Stimulated activated CD8-positive, alpha-beta memory T cell treated with anti-CD3 and anti-CD28 coated beads, Interleukin-15, amount 100 ng/mL, for 24 hours (primary cell): Measurements from ENCODE around the gene ARHGAP23.
"Not testable (repeated sequence)": the region's sequence is repeated elsewhere in the genome, so short reads cannot be mapped to it uniquely, and the experiment has no call there.

Experiments used
- DNase-seq: peaks from one replicate; pipeline ENCODE4 v3.0.0-alpha.2; 2020; ENCODE audit warnings: low read depth

Gene ARHGAP23

DNA sequence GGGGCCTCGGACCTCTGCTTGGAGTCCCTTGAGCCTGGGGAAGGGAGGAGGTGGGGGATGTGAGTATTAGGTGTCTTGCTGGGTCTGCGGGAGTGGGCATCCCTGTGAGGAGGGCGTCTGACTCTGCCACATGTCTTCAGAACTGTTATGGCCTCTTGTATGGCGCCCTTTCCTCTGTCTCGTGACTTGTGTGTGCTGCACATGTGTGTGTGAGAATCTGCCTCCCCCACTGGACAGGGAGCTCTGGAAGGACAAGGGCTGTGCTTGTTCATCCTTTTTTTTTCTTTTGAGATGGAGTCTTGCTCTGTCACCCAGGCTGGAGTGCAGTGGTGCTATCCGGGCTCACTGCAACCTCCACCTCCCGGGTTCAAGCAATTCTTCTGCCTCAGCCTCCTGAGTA, 33.4 kb downstream of the ARHGAP23 start:
- DNase-seq = no peak

DNA sequence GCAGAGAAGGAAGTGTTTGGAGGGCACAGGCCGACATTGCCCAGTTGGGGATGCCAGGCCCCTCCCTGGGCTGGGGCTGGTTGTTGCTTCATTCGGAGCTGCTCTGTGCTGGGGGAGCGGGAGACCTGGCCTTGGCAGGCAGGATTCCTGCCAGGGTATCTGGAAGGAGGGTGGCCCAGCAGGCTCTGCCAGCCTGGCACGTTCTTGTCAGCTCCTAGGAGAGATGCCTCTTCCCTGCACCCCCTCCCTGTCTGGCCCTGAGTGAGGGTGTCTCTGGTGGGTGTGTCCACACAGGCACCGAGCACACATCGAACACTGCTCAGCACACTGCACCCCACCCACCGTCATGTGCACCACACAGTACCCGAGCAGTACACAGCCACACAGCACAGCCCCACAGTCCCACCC, 35.2 kb downstream of the ARHGAP23 start:
- no peak for DNase-seq

DNA sequence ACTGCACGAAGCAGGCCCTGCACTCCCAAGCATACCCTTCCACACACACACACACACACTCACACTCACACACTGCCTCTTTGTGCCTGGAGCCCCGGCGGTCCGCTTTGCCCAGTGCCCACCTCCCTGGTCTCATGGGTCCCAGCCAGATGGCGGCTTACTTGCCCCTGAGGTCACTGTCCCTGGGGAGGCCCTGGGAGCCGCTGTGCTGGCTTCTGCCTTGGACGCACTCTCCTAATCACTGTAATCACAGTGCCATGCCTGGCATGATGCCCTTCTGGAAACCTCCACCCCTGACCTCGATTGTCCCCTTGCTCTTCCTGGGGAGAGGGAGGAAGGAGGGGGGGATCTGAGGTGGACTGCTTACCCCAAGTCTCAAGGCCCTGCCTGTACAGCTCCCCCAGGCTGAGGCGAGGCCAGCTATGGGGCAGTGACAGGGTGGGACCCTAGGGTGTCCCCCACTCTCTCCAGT, 36.0 kb downstream of the ARHGAP23 start:
- DNase-seq = no peak

DNA sequence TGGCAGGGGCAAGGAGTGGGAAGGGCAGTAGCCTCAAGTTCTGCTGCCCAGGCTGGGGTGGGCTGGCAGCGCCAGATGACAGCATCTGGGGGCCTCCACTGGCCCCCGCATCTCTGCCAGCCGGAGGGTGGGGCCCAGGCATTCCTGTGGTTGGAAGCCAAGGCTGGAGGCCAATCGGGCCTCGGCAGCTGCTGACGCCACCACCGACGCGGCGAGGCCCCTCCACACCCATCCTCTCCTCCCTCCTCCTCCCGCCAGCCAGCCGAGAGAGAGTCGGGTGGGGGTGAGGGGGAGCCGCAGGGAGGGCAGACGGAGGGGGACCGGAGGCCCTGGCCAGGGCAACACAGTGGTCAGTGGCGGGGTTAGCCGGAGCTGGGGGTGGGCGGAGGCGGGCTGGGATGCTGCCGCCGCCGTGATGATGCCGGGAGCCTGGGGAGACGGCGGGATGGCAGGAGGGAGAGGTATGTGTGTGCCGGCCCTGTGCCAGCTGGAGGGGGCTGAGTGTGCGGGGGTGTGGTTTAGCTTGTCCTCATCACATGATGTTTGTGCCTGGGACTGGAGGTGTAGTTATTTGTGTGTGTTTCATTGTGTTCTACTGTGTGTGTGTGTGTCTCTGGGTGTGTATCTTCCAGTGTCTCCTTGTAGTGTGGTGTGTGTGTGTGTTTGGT, 36.6 kb downstream of the ARHGAP23 start:
- no peak for DNase-seq

DNA sequence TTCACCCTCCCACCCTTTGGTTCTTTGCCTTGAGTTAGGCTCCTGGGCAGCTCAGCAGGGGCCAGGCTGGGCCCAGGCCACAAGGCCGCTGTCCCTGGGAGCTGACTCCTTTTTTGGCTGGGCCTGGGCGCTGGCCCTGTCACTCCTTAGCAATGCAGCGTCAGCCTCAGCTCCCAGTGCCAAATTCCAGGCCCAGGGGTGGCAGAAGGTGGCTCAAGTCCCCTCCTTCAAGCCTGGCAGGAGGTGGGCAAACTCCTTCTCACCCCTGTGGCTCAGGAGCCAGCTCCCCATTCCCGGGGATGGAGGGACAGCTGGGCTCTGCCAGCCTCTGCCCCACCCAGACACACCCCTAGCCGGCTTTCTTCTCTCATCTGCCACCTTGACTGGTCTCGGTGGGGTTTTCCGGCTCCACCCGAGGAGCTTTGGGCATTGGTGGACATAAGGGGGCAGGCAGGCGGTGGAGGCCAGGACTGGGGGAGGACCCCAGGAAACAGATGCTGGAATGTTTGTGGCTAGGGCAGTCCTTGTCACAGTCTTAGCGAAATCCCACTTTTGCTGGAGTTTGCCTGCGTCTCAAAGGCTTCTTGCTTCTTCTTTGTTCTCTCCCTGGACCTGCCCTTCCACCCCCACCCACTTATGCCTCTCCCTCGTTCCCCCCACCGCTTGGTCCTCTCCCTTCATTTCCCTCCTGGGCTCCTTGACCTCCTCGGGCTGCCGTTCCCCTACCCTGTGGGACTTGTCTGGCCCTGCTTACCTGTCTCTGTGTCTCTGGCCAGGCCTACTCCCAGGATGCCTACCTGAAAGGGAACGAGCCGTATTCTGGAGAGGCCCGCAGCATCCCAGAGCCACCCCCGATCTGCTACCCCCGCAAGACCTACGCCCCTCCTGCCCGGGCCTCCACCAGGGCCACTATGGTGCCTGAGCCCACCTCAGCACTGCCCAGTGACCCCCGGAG, 37.4 kb downstream of the ARHGAP23 start:
- no peak for DNase-seq

DNA sequence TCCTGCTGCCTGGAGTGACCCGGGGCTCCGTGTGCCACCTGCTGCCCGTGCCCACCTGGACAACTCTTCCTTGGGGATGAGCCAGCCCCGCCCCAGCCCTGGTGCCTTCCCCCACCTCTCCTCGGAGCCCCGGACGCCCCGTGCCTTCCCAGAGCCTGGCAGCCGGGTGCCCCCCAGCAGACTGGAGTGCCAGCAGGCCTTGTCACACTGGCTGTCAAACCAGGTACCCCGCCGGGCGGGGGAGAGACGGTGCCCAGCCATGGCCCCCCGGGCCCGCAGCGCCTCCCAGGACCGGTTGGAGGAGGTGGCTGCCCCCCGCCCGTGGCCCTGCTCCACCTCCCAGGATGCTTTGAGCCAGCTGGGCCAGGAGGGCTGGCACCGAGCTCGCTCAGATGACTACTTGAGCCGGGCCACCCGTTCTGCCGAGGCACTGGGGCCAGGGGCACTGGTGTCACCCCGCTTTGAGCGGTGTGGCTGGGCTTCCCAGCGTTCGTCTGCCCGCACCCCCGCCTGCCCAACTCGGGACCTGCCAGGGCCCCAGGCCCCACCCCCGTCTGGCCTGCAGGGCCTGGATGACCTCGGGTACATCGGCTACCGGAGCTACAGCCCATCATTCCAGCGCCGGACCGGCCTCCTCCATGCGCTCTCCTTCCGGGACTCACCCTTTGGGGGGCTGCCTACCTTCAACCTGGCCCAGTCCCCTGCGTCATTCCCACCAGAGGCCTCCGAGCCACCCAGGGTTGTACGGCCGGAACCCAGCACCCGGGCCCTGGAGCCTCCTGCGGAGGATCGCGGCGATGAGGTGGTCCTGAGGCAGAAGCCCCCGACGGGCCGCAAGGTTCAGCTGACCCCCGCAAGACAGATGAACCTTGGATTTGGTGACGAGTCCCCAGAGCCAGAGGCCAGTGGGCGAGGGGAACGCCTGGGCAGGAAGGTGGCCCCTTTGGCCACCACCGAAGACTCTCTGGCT, 38.4 kb downstream of the ARHGAP23 start:
- no peak for DNase-seq

DNA sequence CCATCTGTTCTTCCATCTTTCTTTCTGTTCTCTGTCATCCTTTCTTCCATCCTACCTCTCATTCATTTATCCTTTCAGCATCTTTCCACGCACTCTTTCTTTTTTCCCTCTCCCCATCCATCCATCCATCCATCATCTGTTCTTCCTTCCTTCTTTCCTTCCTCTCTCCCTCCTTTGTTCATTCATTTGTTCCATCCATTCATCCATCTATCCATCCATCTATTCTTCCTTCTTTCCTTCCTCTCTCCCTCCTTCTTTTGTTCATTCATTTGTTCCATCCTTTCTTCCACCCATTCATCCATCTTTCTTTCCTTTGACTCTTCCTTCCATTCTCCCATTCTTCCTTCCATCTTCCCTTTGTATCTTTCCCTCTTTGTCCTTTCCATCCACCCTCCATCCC, 39.2 kb downstream of the ARHGAP23 start:
- no peak for DNase-seq

DNA sequence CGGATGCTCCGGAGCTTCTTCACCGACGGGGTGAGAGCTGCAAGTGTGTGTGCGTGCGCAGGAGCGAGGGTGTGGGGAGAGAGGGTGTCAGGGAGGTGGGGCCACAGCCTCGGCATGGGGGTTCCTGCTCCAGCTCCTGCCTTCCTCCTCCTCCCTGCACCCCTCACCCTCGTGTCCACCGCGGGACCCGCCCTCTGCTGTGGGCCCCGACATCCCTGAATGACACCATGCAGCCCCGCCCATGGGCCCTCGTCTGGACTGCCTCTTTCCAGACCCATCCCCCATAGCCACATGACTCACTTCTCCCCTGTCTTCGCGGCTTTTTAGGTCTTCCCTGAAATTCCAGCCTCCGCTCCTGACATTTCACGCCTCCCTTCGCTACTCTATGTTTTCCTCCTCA, 41.6 kb downstream of the ARHGAP23 start:
- DNase-seq = no peak

DNA sequence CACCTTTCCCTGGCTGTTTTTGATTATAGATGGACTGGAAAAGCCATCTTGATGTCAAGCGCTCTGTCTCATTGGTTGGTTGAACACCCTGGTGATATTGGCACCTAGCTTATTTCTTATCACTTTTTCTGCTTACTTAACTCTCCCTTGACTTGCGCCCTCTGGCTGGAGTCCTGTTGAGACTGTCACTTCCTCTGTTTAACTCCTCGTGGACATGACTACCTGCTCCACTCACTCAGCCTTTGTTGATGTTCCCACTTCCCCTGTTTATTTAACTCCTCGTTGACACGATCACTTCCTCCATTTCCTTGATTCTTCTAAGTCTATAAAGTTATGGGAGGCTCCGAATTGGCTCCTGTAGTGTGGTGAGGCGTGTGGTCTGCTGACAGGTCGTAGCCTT, 43.0 kb downstream of the ARHGAP23 start:
- DNase-seq = not testable (repeated sequence)

DNA sequence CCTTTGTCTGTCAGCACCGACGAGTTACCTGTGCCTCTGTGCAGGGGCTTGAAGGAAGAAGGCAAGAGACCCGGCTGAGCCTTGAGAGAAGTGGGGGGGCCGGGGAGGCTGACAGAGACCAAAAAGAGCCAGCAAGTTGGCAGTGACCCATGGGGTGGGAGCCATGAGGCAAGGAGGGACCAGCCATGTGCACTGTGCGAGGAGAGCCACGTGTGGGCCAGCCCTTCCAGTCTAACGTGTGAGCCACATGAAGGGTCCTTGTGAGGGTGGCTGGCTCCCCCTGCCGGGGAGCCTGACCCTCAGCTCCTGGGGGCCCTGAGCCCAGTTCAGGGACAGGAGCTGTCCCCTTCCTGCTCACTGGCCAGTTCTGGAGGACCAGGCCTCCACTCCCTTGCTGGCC, 46.4 kb downstream of the ARHGAP23 start:
- not testable (repeated sequence) for DNase-seq

DNA sequence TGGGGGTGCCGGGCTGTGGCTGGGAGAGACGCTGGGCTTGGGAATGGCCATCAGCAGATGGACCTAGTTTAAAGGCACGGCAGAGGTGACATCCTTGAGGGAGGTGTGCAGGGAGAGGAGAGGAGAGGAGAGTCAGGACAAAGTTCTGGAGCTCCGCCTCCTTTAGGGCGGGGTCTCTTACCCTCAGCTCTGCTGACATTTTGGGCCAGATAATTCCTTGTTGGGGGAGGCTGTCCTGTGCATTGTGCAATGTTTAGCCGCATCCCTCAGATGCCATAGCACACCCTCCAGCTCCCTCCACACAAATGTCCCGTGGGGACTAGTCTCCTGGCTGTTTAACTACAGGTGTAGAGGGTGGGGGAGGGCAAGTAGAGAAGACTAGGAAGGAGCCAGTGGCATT, 48.3 kb downstream of the ARHGAP23 start:
- no peak for DNase-seq

DNA sequence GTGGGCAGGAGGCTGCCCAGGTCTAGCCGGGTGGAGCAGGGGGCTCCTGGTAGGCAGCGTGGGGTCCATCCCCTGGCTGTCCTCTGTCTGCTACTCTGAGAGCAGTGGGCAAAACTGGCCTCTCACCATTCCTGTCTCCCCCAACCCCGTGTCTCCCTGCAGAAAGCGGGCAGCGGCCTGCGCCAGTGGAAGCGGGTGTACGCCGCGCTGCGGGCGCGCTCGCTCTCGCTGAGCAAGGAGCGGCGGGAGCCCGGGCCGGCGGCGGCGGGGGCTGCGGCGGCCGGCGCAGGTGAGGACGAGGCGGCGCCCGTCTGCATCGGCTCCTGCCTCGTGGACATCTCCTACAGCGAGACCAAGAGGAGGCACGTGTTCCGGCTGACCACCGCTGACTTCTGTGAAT, 49.2 kb downstream of the ARHGAP23 start:
- not testable (repeated sequence) for DNase-seq

DNA sequence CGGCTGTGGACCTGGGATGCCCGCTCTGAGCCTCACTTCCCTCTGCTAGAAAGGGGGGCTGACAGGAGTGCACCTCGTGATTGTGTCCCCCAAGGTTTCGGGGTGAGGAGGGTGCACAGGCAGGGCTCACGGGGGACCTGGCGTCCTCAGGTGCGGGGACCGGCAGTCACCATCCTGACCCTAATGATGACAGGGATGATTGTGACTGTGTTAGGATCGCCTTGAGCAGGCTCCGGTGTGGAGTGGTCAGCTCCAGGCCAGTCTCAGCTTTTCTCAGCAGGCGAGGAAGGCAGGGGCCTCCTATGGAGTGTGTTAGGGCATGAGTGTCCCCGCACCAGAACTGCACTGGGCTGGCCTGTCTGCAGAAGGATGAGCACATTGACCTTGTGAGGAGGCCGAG, 49.7 kb downstream of the ARHGAP23 start:
- not testable (repeated sequence) for DNase-seq

DNA sequence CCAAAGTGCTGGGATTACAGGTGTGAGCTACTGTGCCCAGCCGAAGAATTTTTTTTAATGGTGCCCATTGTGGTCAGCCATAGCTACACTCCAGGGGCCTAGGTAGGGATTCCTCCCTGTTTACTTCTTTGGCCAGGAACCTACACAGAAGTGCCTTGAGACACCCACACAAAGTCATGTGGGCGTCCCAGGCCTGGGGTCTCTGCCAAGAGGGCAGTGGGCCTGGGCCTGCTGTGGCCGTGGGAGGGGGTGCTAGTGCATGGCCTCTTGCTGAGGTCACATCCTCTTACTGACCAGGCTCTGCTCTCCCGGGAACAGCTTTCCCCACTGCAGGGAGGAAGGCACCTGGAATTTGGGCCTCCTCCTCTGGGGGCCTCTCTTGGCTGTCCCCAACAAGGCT, 50.4 kb downstream of the ARHGAP23 start:
- not testable (repeated sequence) for DNase-seq

DNA sequence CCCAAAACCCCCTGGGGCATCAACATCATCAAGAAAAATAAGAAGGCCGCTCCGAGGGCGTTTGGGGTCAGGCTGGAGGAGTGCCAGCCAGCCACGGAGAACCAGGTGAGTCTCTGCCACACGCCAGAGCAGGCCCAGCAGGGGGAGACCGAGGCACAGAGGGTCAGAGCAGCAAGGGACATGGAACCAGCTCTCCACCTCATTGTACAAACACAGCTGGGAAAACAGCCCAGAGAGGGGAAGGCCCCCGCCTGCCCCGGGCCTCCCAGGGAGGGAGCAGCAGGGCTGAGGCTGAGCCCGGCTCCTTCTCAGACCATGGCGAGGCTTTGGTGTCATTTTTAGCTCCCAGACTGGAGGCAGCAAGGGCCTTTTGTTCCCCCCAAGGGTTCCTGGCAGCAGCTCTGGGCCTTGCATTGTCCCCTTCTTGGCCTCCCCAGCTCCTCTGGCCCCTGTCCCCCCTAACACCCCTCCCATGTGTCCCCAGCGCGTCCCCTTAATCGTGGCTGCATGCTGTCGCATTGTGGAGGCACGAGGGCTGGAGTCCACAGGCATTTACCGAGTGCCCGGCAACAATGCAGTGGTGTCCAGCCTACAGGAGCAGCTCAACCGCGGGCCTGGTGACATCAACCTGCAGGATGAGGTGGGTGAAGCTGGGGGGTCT, 53.9 kb downstream of the ARHGAP23 start:
- not testable (repeated sequence) for DNase-seq

DNA sequence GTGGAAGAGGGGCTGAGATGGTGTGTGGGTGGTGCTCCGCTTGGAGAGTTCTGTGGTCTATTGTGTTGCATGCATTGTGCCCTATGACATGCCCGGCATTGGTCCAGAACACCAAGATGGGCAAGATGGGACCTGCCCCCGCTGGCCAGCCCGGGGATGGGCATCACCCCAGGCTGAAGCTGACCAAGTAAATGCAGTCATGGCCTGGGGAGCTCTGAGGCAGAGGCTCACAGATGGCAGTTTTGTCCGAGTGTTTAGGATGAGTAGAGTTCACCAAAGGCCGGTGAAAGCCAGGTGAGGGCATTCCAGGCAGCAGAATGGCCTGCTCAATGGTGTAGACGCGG, 54.4 kb downstream of the ARHGAP23 start:
- not testable (repeated sequence) for DNase-seq

DNA sequence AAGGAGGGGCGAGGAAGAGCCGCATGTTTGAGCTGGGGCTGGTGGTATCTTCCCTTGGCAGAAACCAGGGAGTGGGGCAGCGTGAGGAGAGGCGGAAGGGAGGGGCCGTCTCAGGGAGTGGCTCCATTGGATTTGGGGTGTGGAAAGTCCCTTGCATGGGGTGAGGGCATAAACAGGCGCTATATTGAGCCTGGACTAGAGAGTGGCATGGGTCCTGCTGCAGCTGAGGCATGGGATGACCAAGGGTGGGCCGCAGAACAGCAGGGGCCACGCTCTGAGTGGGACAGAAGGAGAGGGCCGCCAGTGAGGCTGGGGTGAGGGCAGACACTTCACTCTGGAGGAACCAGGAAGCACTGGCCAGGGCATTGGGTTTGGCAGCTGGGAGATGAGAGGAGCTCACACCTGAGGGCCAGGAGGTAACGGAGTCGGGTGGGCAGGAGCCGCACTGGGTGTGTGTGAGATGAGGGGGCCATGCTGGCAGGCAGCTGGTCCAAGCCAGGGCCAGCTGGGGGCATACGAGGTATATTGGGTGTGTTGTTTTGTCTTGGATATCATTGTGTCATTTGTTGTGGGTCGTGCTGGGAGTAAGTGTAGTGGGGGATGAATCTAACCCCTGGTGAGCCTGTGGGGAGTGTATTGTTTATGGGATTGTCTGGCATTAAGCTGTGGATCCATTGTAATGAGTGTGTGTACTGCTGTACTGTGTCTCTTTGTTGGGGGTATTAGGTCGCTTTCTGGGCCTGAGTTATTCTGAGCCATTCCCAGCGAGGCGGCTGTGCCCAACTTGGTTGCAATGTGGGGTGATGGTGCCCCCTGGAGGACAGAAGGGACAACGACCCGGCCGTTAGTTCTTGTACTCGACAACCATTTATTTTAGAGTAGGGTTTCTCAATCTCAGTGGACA, 56.2 kb downstream of the ARHGAP23 start:
- DNase-seq = peak; percentile 27

DNA sequence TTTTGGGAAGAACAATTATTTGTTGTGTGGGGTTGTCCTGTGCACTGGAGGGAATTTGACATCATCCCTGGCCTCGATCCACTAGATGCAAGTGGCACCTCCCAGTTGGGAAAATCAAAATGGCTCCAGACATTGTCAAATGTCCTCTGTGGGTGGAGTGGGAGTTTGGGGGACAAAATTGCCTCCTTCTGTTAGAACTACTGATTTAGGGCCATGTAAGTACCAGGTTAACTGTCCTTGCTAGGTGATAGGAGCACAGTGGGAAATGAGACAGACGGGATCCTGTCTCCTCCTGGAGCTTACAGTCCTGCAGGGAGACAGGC, 56.8 kb downstream of the ARHGAP23 start:
- DNase-seq = no peak

DNA sequence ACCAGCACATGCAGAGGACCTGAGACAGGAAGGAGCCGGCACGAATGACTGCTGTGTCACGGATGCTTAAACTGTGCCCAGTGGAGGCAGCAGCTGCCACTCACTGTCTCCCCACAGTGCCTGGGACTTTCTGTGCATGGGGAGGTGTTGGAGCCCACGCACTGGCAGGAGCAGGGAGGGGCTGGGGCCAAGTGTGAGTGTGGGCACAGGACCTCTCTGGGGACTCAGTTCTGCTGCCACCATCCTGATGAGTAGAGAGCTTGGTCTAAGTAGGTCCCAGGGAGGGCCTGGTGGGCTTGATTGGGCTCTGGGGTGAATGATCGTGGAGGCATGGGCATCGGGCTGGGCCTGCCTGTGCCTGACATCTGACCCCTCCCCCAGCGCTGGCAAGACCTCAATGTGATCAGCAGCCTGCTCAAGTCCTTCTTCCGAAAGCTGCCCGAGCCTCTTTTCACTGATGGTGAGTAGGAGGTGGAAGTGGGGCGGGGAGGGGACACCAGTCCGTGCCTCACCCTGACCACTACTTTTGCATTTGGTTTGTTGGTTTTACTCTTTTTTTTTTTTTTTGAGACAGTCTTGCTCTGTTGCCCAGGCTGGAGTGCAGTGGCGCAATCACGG, 57.5 kb downstream of the ARHGAP23 start:
- not testable (repeated sequence) for DNase-seq

DNA sequence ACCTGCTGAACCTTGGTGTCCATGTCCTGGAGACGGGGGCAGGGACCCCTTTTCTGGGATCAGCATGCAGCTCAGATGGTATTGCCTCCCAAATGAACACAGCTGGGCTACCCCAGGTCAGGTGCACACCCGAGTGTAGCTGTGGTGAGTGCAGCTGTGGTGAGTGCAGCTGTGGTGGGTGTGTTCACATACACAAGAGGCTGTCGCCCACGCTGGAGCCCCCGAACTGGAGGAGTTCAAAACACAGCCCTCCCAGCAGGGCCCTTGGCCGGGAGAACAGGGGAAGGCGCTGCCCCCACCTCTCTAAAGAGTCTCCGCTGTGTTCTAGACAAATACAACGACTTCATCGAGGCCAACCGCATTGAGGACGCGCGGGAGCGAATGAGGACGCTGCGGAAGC, 61.5 kb downstream of the ARHGAP23 start:
- DNase-seq = not testable (repeated sequence)
